SJCRH30 (cell line): Measurements from ENCODE around the gene CPNE4. TPM values are rescaled to one million over a fixed set of nuclear protein-coding genes. Genes with fewer than 3 reads are reported as not detected.

ENCODE experiments used
- DNase-seq, 2 experiments: peaks; one replicate each; pipeline ENCODE4 v3.0.0-alpha.2; 2015 to 2020
- H3K27ac ChIP-seq: fragments of 250-450 bp; sonication (Bioruptor Pico); 2 replicates; pipeline ENCODE4 v1.5.1; 2020; ENCODE audit warnings: mild to moderate bottlenecking, moderate library complexity
- H3K27me3 ChIP-seq: fragments of 250-450 bp; sonication (Bioruptor Pico); 2 replicates; pipeline ENCODE4 v1.5.1; 2020; ENCODE audit warnings: mild to moderate bottlenecking, moderate library complexity
- H3K36me3 ChIP-seq: fragments of 250-450 bp; sonication (Bioruptor Pico); 2 replicates; pipeline ENCODE4 v1.5.1; 2020; ENCODE audit warnings: mild to moderate bottlenecking, moderate library complexity
- H3K4me1 ChIP-seq: fragments of 250-450 bp; sonication (Bioruptor Pico); 2 replicates; pipeline ENCODE4 v1.5.1; 2020; ENCODE audit warnings: mild to moderate bottlenecking, moderate library complexity
- H3K4me3 ChIP-seq: fragments of 250-450 bp; sonication (Bioruptor Pico); 2 replicates; pipeline ENCODE4 v1.5.1; 2020; ENCODE audit warnings: mild to moderate bottlenecking, moderate library complexity
- H3K9me3 ChIP-seq: fragments of 250-450 bp; sonication (Bioruptor Pico); replicated peaks from 2 replicates; pipeline ENCODE4 v1.5.1; 2020; ENCODE audit warnings: mild to moderate bottlenecking, moderate library complexity
- total RNA-seq: library from RNA; depleted of rRNA; stranded (reverse); fragments of >200 nt; shearing (Covaris generic); gene quantifications from 2 replicates; pipeline ENCODE4 v1.2.3, GENCODE V29; 2014

Gene CPNE4
- total RNA-seq, 1 experiment from 2014 or later = 0.04 TPM

DNA sequence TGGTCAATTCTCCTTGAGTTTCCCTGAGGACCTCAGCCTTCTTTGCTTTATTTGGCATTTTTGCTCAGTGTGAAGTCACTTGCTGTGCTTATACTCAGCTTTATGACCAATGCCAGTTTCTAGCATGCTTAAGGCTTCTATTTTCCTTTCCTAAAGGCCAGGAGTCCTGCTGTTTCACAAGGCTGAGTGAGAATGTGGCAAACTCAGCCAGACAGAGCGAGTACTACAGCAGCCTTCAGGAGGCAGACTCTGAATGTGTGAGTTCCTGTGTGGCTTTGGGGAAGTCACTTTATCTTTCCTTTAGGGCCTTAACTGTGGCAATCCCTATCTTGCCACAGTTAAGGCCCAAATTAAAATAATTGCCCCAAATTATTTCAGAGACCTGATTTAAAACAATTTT is 318.8 kb downstream of the CPNE4 start:
- no peaks in the 10 kb centered on the region for H3K9me3 ChIP-seq
- DNase-seq = no peak
- no peaks in the 10 kb centered on the region for H3K27me3 ChIP-seq
- no peak overlapping the region for H3K27ac ChIP-seq
- no peaks in the 10 kb centered on the region for H3K36me3 ChIP-seq
- H3K4me3 ChIP-seq = no peak overlapping the region
- no peaks in the 10 kb centered on the region for H3K4me1 ChIP-seq

DNA sequence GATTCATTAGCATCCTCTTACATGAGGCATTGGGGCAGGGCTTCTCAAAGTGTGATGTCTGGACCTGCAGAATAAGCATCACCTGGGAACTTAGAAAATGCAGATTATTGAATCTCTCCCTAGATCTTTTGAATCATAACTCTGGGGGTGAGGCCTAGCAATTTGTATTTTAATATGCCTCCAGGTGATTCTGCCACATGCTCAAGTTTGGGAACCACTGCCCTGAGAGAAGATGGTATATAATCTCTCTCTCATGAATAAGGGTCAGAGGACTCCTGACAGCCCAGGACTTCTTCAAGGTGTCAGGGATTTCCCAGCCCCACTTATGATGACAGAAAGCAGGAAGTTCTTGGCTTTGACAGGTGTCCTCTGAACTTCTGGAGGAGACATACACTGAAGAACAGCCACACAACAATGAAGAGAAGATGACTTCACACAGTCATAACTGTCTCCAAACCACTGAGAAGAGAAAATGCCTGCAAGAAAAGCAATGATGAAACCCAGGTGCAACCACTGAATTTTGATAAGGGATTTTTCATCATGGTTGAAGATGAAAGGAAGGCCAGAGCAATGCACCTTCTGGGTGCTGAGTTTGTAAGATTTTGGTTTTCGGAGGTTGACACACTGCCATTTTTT is 320.1 kb downstream of the CPNE4 start:
- H3K27me3 ChIP-seq = no peaks in the 10 kb centered on the region
- no peak overlapping the region for H3K4me3 ChIP-seq
- no peak for DNase-seq
- H3K9me3 ChIP-seq = no peaks in the 10 kb centered on the region
- no peaks in the 10 kb centered on the region for H3K4me1 ChIP-seq
- H3K36me3 ChIP-seq = no peaks in the 10 kb centered on the region
- no peak overlapping the region for H3K27ac ChIP-seq

DNA sequence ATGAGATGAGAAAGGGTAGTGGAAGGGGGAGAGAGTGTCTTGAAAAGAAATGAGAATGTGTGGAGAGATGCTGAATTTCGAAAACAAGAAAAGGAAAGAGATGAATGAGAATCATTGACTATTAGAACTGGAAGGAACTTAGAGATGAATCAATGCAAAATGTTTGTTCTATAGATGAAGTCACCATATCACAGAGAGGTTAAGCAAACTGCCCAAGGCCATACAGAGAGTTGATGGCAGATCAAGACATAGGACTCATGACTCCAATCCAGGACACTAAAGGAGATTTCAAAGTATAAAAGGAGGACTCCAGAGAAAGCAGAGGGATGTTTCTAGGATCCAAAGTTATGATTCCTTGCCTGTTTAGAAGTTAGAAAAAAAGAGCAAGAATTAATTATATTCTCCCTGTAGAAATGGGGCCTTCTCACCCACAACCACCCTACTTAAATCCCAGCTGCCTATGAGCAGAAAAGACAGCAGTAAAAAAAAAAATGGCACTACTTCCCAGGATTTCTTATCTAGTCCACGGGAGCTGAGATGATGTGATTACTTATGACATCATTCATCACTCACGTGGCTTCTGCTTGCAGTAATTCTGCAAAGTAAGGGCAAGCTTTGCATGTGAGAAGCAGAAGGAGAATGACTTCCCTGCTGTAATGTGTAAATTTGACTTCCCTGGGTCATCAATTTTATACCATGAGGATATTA is 321.2 kb downstream of the CPNE4 start:
- Histone ChIP-seq H3K36me3 (no peaks in the 10 kb centered on the region), H3K27ac (no peak overlapping the region), H3K4me3 (no peak overlapping the region), H3K4me1 (no peaks in the 10 kb centered on the region), H3K27me3 (no peaks in the 10 kb centered on the region), H3K9me3 (no peaks in the 10 kb centered on the region)
- no peak for DNase-seq

DNA sequence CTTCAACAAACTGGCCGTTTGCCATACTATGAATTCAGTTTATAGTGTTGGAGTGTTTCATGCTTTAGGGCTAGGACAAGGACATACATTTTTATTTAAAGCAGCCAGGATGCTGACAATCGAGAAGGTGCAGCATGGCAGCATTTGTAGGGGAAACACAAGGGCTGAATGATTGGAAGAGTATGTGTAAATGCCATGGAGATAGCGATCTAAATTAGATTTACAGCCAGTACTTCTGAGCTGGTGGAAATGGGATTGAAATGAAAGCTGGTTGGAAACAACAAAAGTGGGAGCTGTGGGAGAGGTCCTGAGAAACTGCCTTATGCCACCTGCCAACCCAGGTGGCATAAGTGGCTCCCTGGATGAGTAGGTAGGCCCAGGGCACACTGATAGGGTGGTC is 322.2 kb downstream of the CPNE4 start:
- Histone ChIP-seq H3K27ac (no peak overlapping the region), H3K9me3 (no peaks in the 10 kb centered on the region), H3K27me3 (no peaks in the 10 kb centered on the region), H3K4me1 (no peaks in the 10 kb centered on the region), H3K4me3 (no peak overlapping the region), H3K36me3 (no peaks in the 10 kb centered on the region)
- no peak for DNase-seq

DNA sequence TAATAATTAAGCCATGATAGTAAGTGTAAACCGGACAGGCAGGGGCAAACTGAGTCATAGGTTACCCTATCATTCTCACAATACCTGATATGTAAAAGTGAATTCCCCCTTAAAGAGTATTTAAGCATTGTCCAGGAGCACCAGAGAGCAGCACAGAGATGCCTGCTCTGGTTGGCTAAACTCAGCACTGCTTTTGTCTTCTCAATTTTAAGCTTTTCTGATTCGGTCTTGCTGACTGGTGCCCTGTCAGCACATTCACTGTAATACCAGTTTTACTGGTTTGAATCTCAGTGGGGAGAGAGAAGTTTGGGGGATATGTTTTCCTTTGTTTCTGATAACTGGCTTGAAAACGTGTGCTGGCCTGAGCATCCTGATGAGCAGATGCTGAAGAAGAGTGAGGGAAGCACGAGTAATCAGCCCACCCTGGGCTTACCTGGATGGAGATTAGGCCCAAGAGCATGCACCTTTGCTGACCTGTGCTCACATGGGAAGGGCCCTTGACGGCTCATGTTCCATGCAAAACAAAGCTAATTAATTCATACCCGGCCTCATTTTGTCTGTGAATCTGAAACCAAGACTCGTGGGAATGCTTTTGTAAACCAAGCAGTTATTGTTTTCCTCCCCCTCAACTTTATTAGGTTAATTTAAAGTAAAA is 323.6 kb downstream of the CPNE4 start:
- DNase-seq = no peak
- no peaks in the 10 kb centered on the region for H3K36me3 ChIP-seq
- H3K4me3 ChIP-seq = no peak overlapping the region
- H3K4me1 ChIP-seq = no peaks in the 10 kb centered on the region
- H3K9me3 ChIP-seq = no peaks in the 10 kb centered on the region
- no peak overlapping the region for H3K27ac ChIP-seq
- H3K27me3 ChIP-seq = no peaks in the 10 kb centered on the region

DNA sequence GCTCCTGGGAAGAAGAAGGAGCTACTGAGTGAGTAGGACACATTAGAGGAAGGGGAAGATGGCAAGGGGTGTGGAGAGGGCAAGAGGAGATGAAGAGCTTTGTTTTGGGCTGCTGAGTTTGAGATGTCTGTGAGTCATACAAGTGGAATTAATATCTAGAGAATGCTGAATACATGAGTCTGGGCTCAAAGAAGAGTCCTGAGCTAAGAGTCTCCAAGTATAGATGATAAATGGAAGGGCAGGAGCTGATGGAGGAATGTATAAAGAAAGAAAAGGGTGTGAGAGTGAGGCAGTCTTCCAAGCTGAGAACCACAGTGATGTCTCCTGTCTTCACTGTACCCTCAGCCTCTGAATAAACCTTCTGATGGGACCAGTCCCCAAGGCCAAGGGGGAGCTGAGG is 326.6 kb downstream of the CPNE4 start:
- Histone ChIP-seq H3K36me3 (no peaks in the 10 kb centered on the region), H3K9me3 (no peaks in the 10 kb centered on the region), H3K27me3 (peaks cover 3% of the 10 kb centered on the region; the same call in 1 of the 2 replicates), H3K4me3 (no peak overlapping the region), H3K27ac (no peak overlapping the region), H3K4me1 (no peaks in the 10 kb centered on the region)
- no peak for DNase-seq

DNA sequence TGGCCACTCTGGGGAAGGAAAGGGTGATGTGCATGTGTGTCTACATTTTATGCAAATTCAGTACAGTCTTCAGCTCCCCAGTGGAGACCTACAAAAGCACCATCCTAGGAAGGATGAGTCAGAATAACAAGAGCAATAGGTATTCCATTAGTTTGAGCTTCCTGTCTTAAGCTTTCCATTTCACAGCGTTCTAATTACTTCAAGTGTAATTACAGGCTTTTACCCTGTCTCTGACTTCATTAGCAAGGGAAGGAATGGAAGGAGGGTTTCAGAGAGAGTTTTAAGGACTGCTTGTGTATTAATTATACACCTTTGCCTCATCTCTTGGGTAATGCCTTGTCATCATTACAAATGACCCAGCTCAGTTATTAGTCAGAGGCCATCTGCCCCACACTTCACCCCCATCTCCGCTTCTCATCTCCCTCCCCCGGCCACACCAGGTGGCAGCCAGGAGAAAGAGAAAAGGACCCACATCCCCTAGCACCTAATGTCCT is 329.2 kb downstream of the CPNE4 start:
- DNase-seq = no peak
- Histone ChIP-seq H3K4me3 (no peak overlapping the region), H3K27me3 (peaks cover 3% of the 10 kb centered on the region; the same call in 1 of the 2 replicates), H3K27ac (no peak overlapping the region), H3K9me3 (no peaks in the 10 kb centered on the region), H3K36me3 (no peaks in the 10 kb centered on the region), H3K4me1 (no peaks in the 10 kb centered on the region)

DNA sequence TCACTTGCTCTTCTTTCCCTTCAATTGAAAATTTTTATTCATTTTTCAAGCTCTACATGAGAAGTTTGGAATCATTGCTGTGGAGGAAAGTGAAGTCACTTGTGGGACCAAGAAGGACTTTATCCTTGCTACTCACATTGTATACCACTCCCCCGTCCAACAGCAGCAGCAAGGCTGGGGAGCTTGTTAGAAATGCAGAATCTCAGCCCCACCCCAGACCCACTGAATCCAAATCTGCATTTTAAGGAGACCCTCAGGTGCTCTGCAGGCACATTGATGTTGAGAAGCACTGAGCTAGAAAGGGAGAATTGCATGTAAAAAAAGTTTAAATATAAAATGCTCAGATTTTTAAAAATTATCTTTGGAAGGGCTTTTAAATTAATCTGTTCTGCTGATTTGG is 329.7 kb downstream of the CPNE4 start:
- no peaks in the 10 kb centered on the region for H3K36me3 ChIP-seq
- H3K27ac ChIP-seq = no peak overlapping the region
- H3K4me3 ChIP-seq = no peak overlapping the region
- H3K4me1 ChIP-seq = no peaks in the 10 kb centered on the region
- H3K27me3 ChIP-seq = peaks cover 3% of the 10 kb centered on the region; the same call in 1 of the 2 replicates
- DNase-seq = no peak
- H3K9me3 ChIP-seq = no peaks in the 10 kb centered on the region

DNA sequence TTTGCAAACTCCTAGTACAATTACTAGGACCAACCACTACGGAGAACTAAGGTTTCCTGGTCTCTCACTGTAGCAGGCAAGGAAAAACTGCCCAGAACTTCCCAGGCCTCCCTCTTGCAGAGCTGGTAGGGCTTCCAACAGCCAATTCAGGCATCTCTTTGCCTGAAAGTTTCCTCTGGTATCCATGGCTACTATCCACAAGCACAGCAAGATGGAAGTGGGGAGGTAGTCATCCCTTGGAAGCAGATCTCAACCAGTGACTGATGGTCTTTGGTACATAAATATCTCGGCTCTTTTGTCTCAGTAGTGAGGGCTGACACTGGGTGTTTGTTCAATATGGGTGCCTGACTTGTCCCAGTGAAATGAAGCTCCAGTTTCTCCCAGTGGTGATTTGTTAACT is 330.7 kb downstream of the CPNE4 start:
- Histone ChIP-seq H3K36me3 (no peaks in the 10 kb centered on the region), H3K27ac (no peak overlapping the region), H3K4me1 (no peaks in the 10 kb centered on the region), H3K9me3 (no peaks in the 10 kb centered on the region), H3K27me3 (peaks cover 3% of the 10 kb centered on the region; the same call in 1 of the 2 replicates), H3K4me3 (no peak overlapping the region)
- DNase-seq = no peak

DNA sequence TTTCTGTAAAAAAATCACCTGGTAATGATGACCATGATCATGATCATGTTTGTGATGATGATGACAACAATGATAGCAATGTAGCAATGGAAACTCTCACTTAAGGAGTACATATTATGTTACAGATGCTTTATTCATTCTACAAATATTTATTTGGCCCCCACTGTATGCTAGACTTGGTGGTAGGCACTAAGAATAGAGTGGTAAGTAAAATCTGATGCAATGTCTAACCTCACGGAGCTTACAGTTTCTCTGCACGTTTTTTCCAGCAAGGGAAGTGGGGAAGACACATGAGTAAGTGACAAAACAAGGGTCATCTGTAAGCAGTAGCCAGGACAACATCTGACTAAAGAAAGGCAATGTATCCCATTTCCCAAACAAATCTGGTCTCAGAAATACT is 332.7 kb downstream of the CPNE4 start:
- Histone ChIP-seq H3K4me3 (no peak overlapping the region), H3K9me3 (no peaks in the 10 kb centered on the region), H3K27ac (no peak overlapping the region), H3K27me3 (peaks cover 3% of the 10 kb centered on the region; the same call in 1 of the 2 replicates), H3K36me3 (no peaks in the 10 kb centered on the region), H3K4me1 (no peaks in the 10 kb centered on the region)
- no peak for DNase-seq

DNA sequence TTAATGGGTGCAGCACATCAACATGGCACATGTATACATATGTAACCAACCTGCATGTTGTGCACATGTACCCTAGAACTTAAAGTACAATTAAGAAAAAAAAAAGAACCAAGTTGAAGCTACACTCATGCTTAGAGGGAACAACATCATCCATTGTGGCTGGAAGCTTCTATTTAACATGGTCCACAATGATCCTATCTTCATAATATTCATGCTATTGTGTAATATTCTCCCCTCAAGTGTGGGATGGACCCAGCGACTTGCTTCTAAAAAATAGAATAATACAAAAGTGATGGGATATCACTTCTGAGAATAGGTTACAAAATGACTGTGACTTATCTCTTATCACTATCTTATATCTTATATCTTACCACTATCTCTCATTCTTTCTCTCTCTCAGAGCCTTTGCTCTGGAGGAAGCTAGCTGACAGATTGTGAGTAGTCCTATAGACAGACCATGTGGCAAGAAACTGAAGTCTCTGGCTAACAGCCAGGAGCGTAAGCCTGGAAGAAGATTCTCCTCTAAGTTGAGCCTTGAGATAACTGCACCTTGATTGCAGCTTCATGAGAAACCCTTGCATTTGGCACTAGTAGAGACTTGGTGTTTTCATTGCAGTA is 333.6 kb downstream of the CPNE4 start:
- no peak for DNase-seq
- H3K36me3 ChIP-seq = no peaks in the 10 kb centered on the region
- H3K4me1 ChIP-seq = no peaks in the 10 kb centered on the region
- peaks cover 3% of the 10 kb centered on the region; the same call in 1 of the 2 replicates for H3K27me3 ChIP-seq
- H3K9me3 ChIP-seq = no peaks in the 10 kb centered on the region
- no peak overlapping the region for H3K27ac ChIP-seq
- no peak overlapping the region for H3K4me3 ChIP-seq

DNA sequence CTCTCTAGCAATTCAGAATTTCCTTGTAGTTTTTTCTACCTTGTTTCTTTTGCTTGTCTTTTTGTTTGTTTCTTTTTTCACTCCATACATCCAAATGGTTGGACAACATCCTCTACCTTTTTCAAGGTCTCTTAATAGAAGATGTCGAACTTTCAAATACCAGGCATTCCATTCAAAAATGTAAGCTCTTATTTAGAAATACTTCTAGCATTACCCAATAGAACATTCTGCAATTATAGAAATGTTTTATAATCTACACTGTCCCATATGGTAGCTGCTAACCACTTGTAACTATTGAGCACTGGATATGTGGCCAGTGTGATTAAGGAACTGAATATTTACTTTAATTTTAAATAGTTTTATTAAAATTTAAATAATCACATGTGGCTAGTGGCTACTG is 335.8 kb downstream of the CPNE4 start:
- no peak for DNase-seq
- H3K27ac ChIP-seq = no peak overlapping the region
- no peaks in the 10 kb centered on the region for H3K4me1 ChIP-seq

DNA sequence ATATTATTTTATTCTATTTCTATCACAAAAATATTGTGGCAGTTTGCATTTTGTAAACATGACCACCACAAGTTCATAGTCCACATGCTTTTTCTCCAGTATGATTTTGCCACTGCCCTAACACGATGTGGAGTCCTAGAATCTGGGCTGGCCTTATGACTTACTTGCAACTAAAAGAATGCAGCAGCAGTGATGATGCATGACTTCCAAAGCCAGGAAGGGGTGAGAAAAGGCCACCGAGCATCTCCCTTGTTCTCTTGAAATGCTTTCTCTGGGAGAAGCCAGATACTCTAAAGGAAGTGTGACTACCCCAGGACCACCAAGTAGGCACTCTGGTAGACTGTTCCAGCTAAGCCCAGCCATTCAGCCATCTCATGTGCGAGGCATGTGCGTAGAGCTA is 340.4 kb downstream of the CPNE4 start:
- DNase-seq = no peak

More for the DNA sequence above, 335.8 kb downstream of the CPNE4 start:
- Histone ChIP-seq H3K36me3 (no peaks in the 10 kb centered on the region), H3K9me3 (no peaks in the 10 kb centered on the region), H3K27me3 (no peaks in the 10 kb centered on the region), H3K4me3 (no peak overlapping the region)

DNA sequence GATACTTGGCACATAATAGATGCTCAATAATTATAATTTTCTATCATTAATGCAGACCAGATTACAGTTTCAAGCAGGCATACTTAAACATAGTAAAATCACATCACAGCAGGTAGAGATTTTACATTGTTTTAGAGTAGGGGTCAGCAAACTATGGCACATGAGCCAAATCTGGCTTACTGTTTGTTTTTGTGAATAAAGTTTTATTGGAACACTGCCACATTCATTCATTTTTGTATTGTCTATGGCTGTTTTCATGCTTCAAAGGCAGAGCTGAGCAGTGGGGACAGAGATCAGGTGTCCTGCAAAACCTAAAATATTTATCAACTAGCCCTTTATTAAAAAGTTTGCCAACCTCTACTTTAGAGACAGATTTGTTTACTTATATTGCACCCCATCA is 342.5 kb downstream of the CPNE4 start:
- Histone ChIP-seq H3K36me3 (no peaks in the 10 kb centered on the region), H3K27me3 (no peaks in the 10 kb centered on the region), H3K4me3 (no peak overlapping the region), H3K27ac (no peak overlapping the region), H3K9me3 (no peaks in the 10 kb centered on the region), H3K4me1 (no peaks in the 10 kb centered on the region)
- no peak for DNase-seq

More for the DNA sequence above, 340.4 kb downstream of the CPNE4 start:
- no peaks in the 10 kb centered on the region for H3K4me1 ChIP-seq
- H3K4me3 ChIP-seq = no peak overlapping the region
- H3K27ac ChIP-seq = no peak overlapping the region
- no peaks in the 10 kb centered on the region for H3K27me3 ChIP-seq
- H3K36me3 ChIP-seq = no peaks in the 10 kb centered on the region
- no peaks in the 10 kb centered on the region for H3K9me3 ChIP-seq

DNA sequence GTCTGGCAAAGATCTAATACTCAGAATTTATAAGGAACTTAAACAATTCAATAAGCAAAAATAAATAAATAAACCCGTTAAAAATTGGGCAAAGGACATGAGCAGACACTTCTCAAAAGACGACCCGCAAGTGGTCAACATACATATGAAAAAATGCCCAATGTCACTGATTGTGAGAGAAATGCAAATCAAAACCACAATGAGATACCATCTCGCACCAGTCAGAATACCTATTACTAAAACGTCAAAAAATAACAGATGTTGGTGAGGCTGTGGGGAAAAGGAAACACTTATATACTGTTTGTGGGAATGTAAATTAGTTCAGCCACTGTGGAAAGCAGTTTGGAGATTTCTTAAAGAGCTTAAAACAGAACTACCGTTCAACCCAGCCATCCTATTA is 344.0 kb downstream of the CPNE4 start:
- no peaks in the 10 kb centered on the region for H3K27me3 ChIP-seq
- H3K36me3 ChIP-seq = no peaks in the 10 kb centered on the region
- no peak for DNase-seq
- no peaks in the 10 kb centered on the region for H3K9me3 ChIP-seq
- no peaks in the 10 kb centered on the region for H3K4me1 ChIP-seq
- H3K4me3 ChIP-seq = no peak overlapping the region
- H3K27ac ChIP-seq = no peak overlapping the region
